KMS-11 (cell line): ENCODE results near the gene AUTS2.
A peak's percentile ranks its signal among the peaks of the same experiment; 100 is the strongest.

Experiments used
- H2AFZ ChIP-seq: fragments of 200-600 bp; sonication (generic); 2 replicates; pipeline ENCODE4 v1.6.1; 2016; ENCODE audit warnings: antibody characterized with exemption, mixed run types, low read depth
- H3K27ac ChIP-seq: fragments of 200-600 bp; sonication (generic); 2 replicates; pipeline ENCODE4 v1.6.1; 2016; ENCODE audit warnings: mild to moderate bottlenecking, mixed run types
- H3K27me3 ChIP-seq: fragments of 200-600 bp; sonication (generic); 2 replicates; pipeline ENCODE4 v1.6.1; 2017; ENCODE audit warnings: mild to moderate bottlenecking, low read depth, mixed run types, moderate library complexity; ENCODE audit not compliant: insufficient read depth
- H3K36me3 ChIP-seq: fragments of 200-600 bp; sonication (generic); 2 replicates; pipeline ENCODE4 v1.6.1; 2017; ENCODE audit warnings: mild to moderate bottlenecking, mixed run types; ENCODE audit not compliant: insufficient read depth
- H3K4me1 ChIP-seq: fragments of 200-600 bp; sonication (generic); 2 replicates; pipeline ENCODE4 v1.6.1; 2016; ENCODE audit warnings: mild to moderate bottlenecking, low read depth, mixed run types; ENCODE audit not compliant: poor library complexity, severe bottlenecking
- H3K4me2 ChIP-seq: fragments of 200-600 bp; sonication (generic); 2 replicates; pipeline ENCODE4 v1.7.0; 2016; ENCODE audit warnings: mild to moderate bottlenecking, mixed run types
- H3K4me3 ChIP-seq: fragments of 200-600 bp; sonication (generic); IDR thresholded peaks from 2 replicates; pipeline ENCODE4 v1.6.1; 2017; ENCODE audit warnings: low read depth, low read length, mixed read lengths; ENCODE audit not compliant: insufficient read depth
- H3K79me2 ChIP-seq: fragments of 200-600 bp; sonication (generic); 2 replicates; pipeline ENCODE4 v1.6.1; 2016; ENCODE audit warnings: low read depth, mixed run types; ENCODE audit not compliant: insufficient read depth
- H3K9ac ChIP-seq: fragments of 200-600 bp; sonication (generic); 2 replicates; pipeline ENCODE4 v1.6.1; 2016; ENCODE audit warnings: mild to moderate bottlenecking, mixed run types
- H4K20me1 ChIP-seq: fragments of 200-600 bp; sonication (generic); 2 replicates; pipeline ENCODE4 v1.6.1; 2016; ENCODE audit warnings: mild to moderate bottlenecking, mixed run types; ENCODE audit not compliant: insufficient read depth
- TF ChIP-seq, protein P1 (sequence below): fragments of 200-600 bp; sonication (generic); conservative IDR thresholded peaks from 2 replicates; pipeline ENCODE4 v1.6.1; 2017; ENCODE audit warnings: low read depth, mild to moderate bottlenecking, antibody characterized with exemption, low read length, moderate library complexity, mixed read lengths

Gene AUTS2

DNA sequence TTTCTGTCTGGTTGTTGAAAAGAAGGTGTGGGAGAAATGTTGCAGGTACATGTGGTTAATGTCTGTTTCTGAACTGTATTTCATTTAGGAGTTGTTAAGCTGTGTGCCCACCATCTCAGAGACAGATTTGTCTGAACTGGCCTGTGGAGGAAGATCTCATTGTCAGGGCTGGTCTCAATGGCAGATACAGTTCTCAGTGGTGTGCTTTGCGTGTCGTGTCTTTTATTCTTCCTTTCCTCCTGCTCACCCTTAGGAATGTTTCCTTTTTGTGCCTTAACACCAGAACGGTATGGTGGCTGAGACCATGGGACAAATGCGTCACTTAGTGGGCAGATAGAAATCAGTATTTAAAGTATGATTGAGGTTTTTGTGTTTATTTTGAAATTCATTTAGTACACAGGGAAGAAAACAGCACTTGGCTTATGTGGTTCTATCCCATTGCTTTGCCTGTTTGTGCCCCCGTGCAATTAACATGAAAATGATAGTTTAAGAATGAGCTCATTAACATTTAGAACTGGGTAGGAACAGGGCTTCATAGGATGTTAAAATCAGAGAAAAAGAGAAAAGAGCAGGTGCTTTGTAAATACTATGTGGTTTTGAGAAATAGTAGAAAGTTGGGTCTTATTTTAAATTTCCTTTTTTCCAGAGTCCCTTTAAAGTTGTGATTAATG, 112.6 kb downstream of the AUTS2 start:
- H3K27me3 ChIP-seq = no peaks in the 10 kb centered on the region
- no peak overlapping the region for H3K9ac ChIP-seq
- TF ChIP-seq, protein P1, sequence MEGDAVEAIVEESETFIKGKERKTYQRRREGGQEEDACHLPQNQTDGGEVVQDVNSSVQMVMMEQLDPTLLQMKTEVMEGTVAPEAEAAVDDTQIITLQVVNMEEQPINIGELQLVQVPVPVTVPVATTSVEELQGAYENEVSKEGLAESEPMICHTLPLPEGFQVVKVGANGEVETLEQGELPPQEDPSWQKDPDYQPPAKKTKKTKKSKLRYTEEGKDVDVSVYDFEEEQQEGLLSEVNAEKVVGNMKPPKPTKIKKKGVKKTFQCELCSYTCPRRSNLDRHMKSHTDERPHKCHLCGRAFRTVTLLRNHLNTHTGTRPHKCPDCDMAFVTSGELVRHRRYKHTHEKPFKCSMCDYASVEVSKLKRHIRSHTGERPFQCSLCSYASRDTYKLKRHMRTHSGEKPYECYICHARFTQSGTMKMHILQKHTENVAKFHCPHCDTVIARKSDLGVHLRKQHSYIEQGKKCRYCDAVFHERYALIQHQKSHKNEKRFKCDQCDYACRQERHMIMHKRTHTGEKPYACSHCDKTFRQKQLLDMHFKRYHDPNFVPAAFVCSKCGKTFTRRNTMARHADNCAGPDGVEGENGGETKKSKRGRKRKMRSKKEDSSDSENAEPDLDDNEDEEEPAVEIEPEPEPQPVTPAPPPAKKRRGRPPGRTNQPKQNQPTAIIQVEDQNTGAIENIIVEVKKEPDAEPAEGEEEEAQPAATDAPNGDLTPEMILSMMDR = no peak
- no peak overlapping the region for H2AFZ ChIP-seq
- H3K79me2 ChIP-seq = no peaks in the 10 kb centered on the region
- H3K4me2 ChIP-seq = no peak overlapping the region
- no peaks in the 10 kb centered on the region for H3K36me3 ChIP-seq
- peaks cover 17% of the 10 kb centered on the region for H3K4me1 ChIP-seq
- H3K4me3 ChIP-seq = no peak overlapping the region
- no peak overlapping the region for H3K27ac ChIP-seq
- H4K20me1 ChIP-seq = no peaks in the 10 kb centered on the region

- no peak overlapping the region for H3K9ac ChIP-seq
- H3K4me2 ChIP-seq = peak overlapping the region; percentile 59
- peak overlapping the region; percentile 1; the same call in 1 of the 2 replicates for H3K27ac ChIP-seq
- H3K79me2 ChIP-seq = no peaks in the 10 kb centered on the region
- no peak overlapping the region for H2AFZ ChIP-seq
- H3K27me3 ChIP-seq = no peaks in the 10 kb centered on the region
- no peaks in the 10 kb centered on the region for H3K36me3 ChIP-seq
- H3K4me1 ChIP-seq = peaks cover 17% of the 10 kb centered on the region
- H4K20me1 ChIP-seq = no peaks in the 10 kb centered on the region
- TF ChIP-seq, protein P1 = no peak
- no peak overlapping the region for H3K4me3 ChIP-seq
These were observed 116.8 kb downstream of the AUTS2 start for GRCh38 chr7:69714886-69715576.

DNA sequence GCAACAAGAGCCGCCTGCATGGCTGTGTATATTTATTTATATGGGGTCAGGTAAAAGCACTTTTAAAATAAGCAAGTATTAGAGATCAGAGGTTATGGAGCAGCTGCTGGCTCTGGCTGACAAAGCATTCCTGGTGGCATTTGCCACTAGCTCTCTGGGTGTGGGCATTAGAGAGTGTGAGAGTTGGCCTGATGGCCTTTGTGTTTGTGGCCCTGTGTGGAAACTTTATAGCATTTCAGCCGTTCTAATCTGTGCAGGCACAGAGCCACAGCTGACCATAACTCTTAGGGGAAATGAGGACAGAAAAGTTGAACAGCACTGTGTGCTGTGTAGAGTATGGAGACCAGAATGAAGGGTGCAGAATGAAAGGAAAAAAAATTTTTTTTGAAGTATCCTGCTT, 118.9 kb downstream of the AUTS2 start:
- no peaks in the 10 kb centered on the region for H4K20me1 ChIP-seq
- no peaks in the 10 kb centered on the region for H3K79me2 ChIP-seq

GRCh38 chr7:69719717-69720116, 121.4 kb downstream of the AUTS2 start:
- no peak overlapping the region for H3K4me3 ChIP-seq
- H3K79me2 ChIP-seq = no peaks in the 10 kb centered on the region
- no peaks in the 10 kb centered on the region for H4K20me1 ChIP-seq
- no peaks in the 10 kb centered on the region for H3K27me3 ChIP-seq
- H2AFZ ChIP-seq = no peak overlapping the region
- H3K4me1 ChIP-seq = peaks cover 12% of the 10 kb centered on the region
- H3K36me3 ChIP-seq = no peaks in the 10 kb centered on the region
- H3K27ac ChIP-seq = no peak overlapping the region
- no peak overlapping the region for H3K9ac ChIP-seq
- no peak overlapping the region for H3K4me2 ChIP-seq
- TF ChIP-seq, protein P1 = no peak

More for the DNA sequence above, 118.9 kb downstream of the AUTS2 start:
- Histone ChIP-seq H3K4me2 (no peak overlapping the region), H3K4me1 (peaks cover 17% of the 10 kb centered on the region), H3K27ac (no peak overlapping the region), H3K4me3 (no peak overlapping the region), H3K36me3 (no peaks in the 10 kb centered on the region), H3K27me3 (no peaks in the 10 kb centered on the region), H2AFZ (no peak overlapping the region), H3K9ac (no peak overlapping the region)
- TF ChIP-seq, protein P1 = no peak
